HCT116 (cell line): ENCODE measurements around the gene RPL26. TPM values are rescaled to one million over a fixed set of nuclear protein-coding genes. Genes with fewer than 3 reads are reported as not detected.

Source experiments
- ATAC-seq: fragments of 200-7000 bp; cut with Tn5 transposase; 2 replicates; pipeline ENCODE4 v1.9.1; 2020; ENCODE audit warnings: mild to moderate bottlenecking, moderate library complexity
- BruUV-seq: library from RNA; stranded (reverse); fragments of 400-500 nt; replicated peaks from 2 replicates; lab custom pipeline; 2021; lab: Mats Ljungman, UMichigan
- CTCF ChIA-PET: fragments of 300-600 bp; sonication (Branson Sonifier 250); formaldehyde crosslinking; loops from one replicate; lab custom pipeline; 2021; ENCODE audit warnings: antibody characterized with exemption; lab: Charles Lee
- POLR2A ChIA-PET: fragments of 300-600, 350-600 bp; sonication (Branson Sonifier 250); formaldehyde crosslinking; loops from one replicate; lab custom pipeline; 2021; ENCODE audit warnings: antibody characterized with exemption; lab: Charles Lee
- RAD21 ChIA-PET, 2 experiments: fragments of 300-600 bp; sonication (Branson Sonifier 250); formaldehyde crosslinking; loops; one replicate each; lab custom pipeline; 2023; ENCODE audit warnings: low total read pairs in 2 of 2; ENCODE audit not compliant: uncharacterized antibody in 2 of 2, unreplicated experiment in 2 of 2, low non-redundant PET in 1 of 2; lab: Charles Lee
- DNase-seq: peaks from one replicate; pipeline ENCODE4 v3.0.0-alpha.2; 2010; ENCODE audit warnings: low read depth, low spot score
- H2AFZ ChIP-seq: fragments of 200-600 bp; shearing (Covaris generic), sonication (generic); 2 replicates; pipeline ENCODE4 v1.6.1; 2017; ENCODE audit warnings: low read depth, mixed run types, mixed read lengths, antibody characterized with exemption, low read length; ENCODE audit not compliant: poor library complexity, severe bottlenecking
- H3K27ac ChIP-seq: 2 replicates; pipeline ENCODE4 v1.5.1; 2012; ENCODE audit warnings: low read depth, low read length
- H3K27me3 ChIP-seq: fragments of 200-600 bp; sonication (generic); 2 replicates; pipeline ENCODE4 v1.6.1; 2016; ENCODE audit warnings: mixed run types, low read length, mixed read lengths; ENCODE audit not compliant: insufficient read depth
- H3K36me3 ChIP-seq, 2 experiments: fragments of 200-500 bp in 1 of 2; fragments of 200-600 bp in 1 of 2; sonication (Bioruptor generic) in 1 of 2; sonication (generic) in 1 of 2; 2 replicates each; pipeline versions ENCODE4 v1.5.1 to v1.6.1; 2014 to 2016; ENCODE audit warnings: low read length in 2 of 2, inconsistent platforms in 1 of 2, mixed read lengths in 1 of 2, mixed run types in 1 of 2; ENCODE audit not compliant: insufficient read depth in 2 of 2, control insufficient read depth in 1 of 2
- H3K4me1 ChIP-seq, 2 experiments: fragments of 200-600 bp in 1 of 2; sonication (generic) in 1 of 2; 2 replicates each; pipeline versions ENCODE4 v1.5.1 to v1.6.1; 2012 to 2017; ENCODE audit warnings: low read length in 2 of 2, inconsistent platforms in 1 of 2, mild to moderate bottlenecking in 1 of 2, mixed read lengths in 1 of 2, mixed run types in 1 of 2, moderate library complexity in 1 of 2; ENCODE audit not compliant: insufficient read depth in 2 of 2, control insufficient read depth in 1 of 2
- H3K4me2 ChIP-seq: fragments of 200-600 bp; sonication (generic); 2 replicates; pipeline ENCODE4 v1.6.1; 2017; ENCODE audit warnings: mixed run types, low read length, mixed read lengths
- H3K4me3 ChIP-seq, 2 experiments: fragments of 200-600 bp in 1 of 2; sonication (generic) in 1 of 2; replicated peaks in 1 of 2; 2 replicates each; pipeline ENCODE4 v1.5.1; 2011 to 2016; ENCODE audit warnings: low read length in 2 of 2, control low read depth in 1 of 2, low read depth in 1 of 2, mild to moderate bottlenecking in 1 of 2, mixed read lengths in 1 of 2, mixed run types in 1 of 2
- H3K79me2 ChIP-seq: fragments of 200-600 bp; sonication (generic); 2 replicates; pipeline ENCODE4 v1.6.1; 2017; ENCODE audit warnings: mild to moderate bottlenecking, mixed run types, low read length, moderate library complexity, mixed read lengths; ENCODE audit not compliant: insufficient read depth
- H3K9ac ChIP-seq: fragments of 200-600 bp; sonication (generic); 2 replicates; pipeline ENCODE4 v1.6.1; 2016; ENCODE audit warnings: low read length, mixed read lengths
- H3K9me2 ChIP-seq: fragments of 200-600 bp; sonication (generic), shearing (Covaris generic); 2 replicates; pipeline ENCODE4 v1.6.1; 2017; ENCODE audit warnings: mixed run types, mild to moderate bottlenecking, moderate library complexity; ENCODE audit not compliant: insufficient read depth
- H3K9me3 ChIP-seq, 2 experiments: fragments of 200-500 bp in 1 of 2; fragments of 200-600 bp in 1 of 2; sonication (Bioruptor generic) in 1 of 2; sonication (generic) in 1 of 2; 2 replicates each; pipeline ENCODE4 v1.6.1; 2014 to 2017; ENCODE audit warnings: low read length in 2 of 2, mixed read lengths in 2 of 2, inconsistent platforms in 1 of 2, low read depth in 1 of 2, mild to moderate bottlenecking in 1 of 2, mixed run types in 1 of 2, moderate library complexity in 1 of 2; ENCODE audit not compliant: control insufficient read depth in 1 of 2, insufficient read depth in 1 of 2
- H4K20me1 ChIP-seq: fragments of 200-600 bp; sonication (generic), shearing (Covaris generic); 2 replicates; pipeline ENCODE4 v1.6.1; 2017; ENCODE audit warnings: mixed run types, mild to moderate bottlenecking, moderate library complexity; ENCODE audit not compliant: insufficient read depth
- CBX3 ChIP-seq: IDR thresholded peaks from 2 replicates; pipeline ENCODE4 v1.6.1; 2012; ENCODE audit warnings: low read depth
- CEBPB ChIP-seq: IDR thresholded peaks from 2 replicates; pipeline ENCODE4 v1.6.1; 2012; ENCODE audit warnings: low read depth
- EZH2 ChIP-seq: fragments of 200-600 bp; sonication (generic); IDR thresholded peaks from 2 replicates; pipeline ENCODE4 v1.6.1; 2017; ENCODE audit warnings: antibody characterized with exemption, mixed run types
- JUND ChIP-seq: IDR thresholded peaks from 2 replicates; pipeline ENCODE4 v1.6.1; 2012
- MAX ChIP-seq: IDR thresholded peaks from 2 replicates; pipeline ENCODE4 v1.6.1; 2012
- POLR2AphosphoS5 ChIP-seq: IDR thresholded peaks from 2 replicates; pipeline ENCODE4 v1.6.1; 2011; ENCODE audit warnings: mild to moderate bottlenecking, low read depth, low read length, moderate library complexity
- SRF ChIP-seq: IDR thresholded peaks from 2 replicates; pipeline ENCODE4 v1.6.1; 2012; ENCODE audit warnings: low read depth
- YY1 ChIP-seq: IDR thresholded peaks from 2 replicates; pipeline ENCODE4 v1.6.1; 2011; ENCODE audit warnings: low read length, low read depth, moderate library complexity, mild to moderate bottlenecking; ENCODE audit not compliant: insufficient replicate concordance; ENCODE audit errors: extremely low read depth
- ZFX ChIP-seq: fragments of 450-650 bp; IDR thresholded peaks from 2 replicates; pipeline ENCODE4 v1.6.1; 2017
- ZNF274 ChIP-seq: fragments of 200-500 bp; sonication (Bioruptor generic); IDR thresholded peaks from 2 replicates; pipeline ENCODE4 v1.6.1; 2014; ENCODE audit warnings: mild to moderate bottlenecking, low read depth, low read length, inconsistent platforms
- intact Hi-C: fragments of 100-400 bp; cut with micrococcal nuclease; formaldehyde crosslinking; loops from 2 replicates; pipeline ENCODE4 v1.10.0; 2022
- total RNA-seq: library from RNA; stranded (reverse); gene quantifications from one replicate; pipeline ENCODE4 v1.2.1, GENCODE V29; 2021; ENCODE audit not compliant: unreplicated experiment

The RPL26 gene
- total RNA-seq, 1 experiment from 2014 or later: 2,603 TPM

DNA sequence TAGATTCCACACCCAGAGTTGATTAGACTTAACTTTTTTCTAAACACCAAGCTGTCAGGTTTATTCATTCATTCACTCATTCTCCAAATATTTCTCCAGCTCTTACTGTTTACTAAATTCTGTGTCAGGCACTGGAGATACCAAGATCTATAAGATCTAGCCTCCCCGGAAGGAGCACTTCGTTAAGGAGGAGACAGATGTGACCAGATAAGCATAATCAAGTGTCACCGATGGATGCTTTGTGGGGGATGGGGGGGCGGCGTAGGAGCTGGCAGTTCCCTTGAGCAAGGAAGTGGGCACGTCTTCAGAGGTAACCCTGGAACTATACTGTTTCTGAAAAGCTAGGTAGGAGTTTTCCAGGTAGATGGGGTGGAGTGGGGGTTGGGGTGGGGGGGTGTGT is 3.8 kb upstream of the RPL26 start:
- no peak overlapping the region for H3K4me3 ChIP-seq
- no peaks in the 10 kb centered on the region for H3K9me3 ChIP-seq
- TF ChIP-seq EZH2 (no peak), YY1 (no peak), POLR2AphosphoS5 (no peak), ZFX (no peak)
- TF ChIP-seq, all 23 proteins: peak for 0
- H3K27ac ChIP-seq: no peak overlapping the region
- no peaks in the 10 kb centered on the region for H3K27me3 ChIP-seq
- ChIA-PET CTCF (interaction anchor here (0.9 kb wide), 1 partner anchor 359 kb away, joined by 4 read pairs; no protein-coding TSS in a partner anchor), RAD21 (no interaction called here), POLR2A (interaction anchor here (0.5 kb wide), 1 partner anchor 251 kb away, joined by 4 read pairs; no protein-coding TSS in a partner anchor)
- no peak overlapping the region for H3K4me2 ChIP-seq
- peaks cover 18% of the 10 kb centered on the region for H3K79me2 ChIP-seq
- ATAC-seq: no peak
- no peak overlapping the region for H3K9ac ChIP-seq
- no TSS peak for BruUV-seq
- no peaks in the 10 kb centered on the region for H4K20me1 ChIP-seq
- no peaks in the 10 kb centered on the region for H3K9me2 ChIP-seq
- peaks cover 4 to 7% of the 10 kb centered on the region in 2 experiments; a peak in 2 of 4 replicates for H3K36me3 ChIP-seq
- intact Hi-C loops: loop anchor here (10.0 kb wide), 2 partner anchors 262 to 508 kb away; partner anchors contain the start of gene HES7
- no peak for DNase-seq
- H2AFZ ChIP-seq: no peak overlapping the region
- peaks cover 10 to 26% of the 10 kb centered on the region in 2 experiments for H3K4me1 ChIP-seq

DNA sequence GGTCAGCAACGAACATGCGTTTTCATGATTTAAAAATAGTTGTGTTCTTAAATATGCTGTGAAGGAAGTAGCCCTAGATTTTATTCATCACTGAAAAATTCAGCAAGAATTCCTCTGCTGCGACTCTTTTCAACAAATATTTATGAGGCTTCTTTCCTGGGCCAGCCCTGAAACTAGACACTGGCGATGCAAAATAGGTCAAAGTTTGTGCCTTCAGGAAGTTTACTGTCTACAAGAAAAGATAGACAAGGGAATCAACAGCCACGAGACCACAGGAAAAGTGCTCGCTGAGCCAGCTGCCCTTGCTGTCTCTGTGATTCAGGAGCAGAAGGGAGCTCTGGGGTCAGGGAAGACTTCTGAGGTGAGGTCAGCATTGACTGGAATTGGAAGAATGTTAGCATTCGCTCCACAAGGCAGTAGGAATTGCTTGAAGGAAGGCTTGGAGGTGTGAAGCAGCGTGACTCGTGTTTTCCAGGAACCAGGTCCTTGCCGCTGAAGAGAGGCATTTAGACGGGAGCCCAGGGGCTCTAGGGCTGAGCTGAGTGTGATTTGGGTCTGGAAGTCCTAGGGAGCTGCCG is 1.9 kb upstream of the RPL26 start:
- H3K79me2 ChIP-seq: peaks cover 37% of the 10 kb centered on the region
- peak overlapping the region; percentile 96 for H3K27ac ChIP-seq
- no peaks in the 10 kb centered on the region for H3K9me2 ChIP-seq
- DNase-seq (peak; percentile 54), ATAC-seq (no peak; the same call in 1 of the 2 replicates)
- RAD21 ChIA-PET: no interaction called here
- POLR2A ChIA-PET: no interaction called here
- no peak overlapping the region for H2AFZ ChIP-seq
- peak overlapping the region; percentile 85 for H3K4me2 ChIP-seq
- no TSS peak for BruUV-seq
- H3K4me3 ChIP-seq: peak overlapping the region; percentile 85 to 98
- intact Hi-C loops: loop anchor here (5.0 to 10.0 kb wide), 3 partner anchors 260 to 510 kb away; partner anchors contain the start of gene HES7
- TF ChIP-seq SRF: no peak
- TF ChIP-seq JUND: peak; percentile 38; the same call in 1 of the 2 replicates
- peak; percentile 39; the same call in 1 of the 2 replicates for TF ChIP-seq CBX3
- TF ChIP-seq ZNF274: no peak
- TF ChIP-seq MAX: peak; percentile 83
- peak; percentile 18; the same call in 1 of the 2 replicates for TF ChIP-seq CEBPB
- peak overlapping the region; percentile 93 for H3K9ac ChIP-seq
- no peaks in the 10 kb centered on the region for H3K27me3 ChIP-seq
- peaks cover 20 to 38% of the 10 kb centered on the region in 2 experiments for H3K4me1 ChIP-seq
- CTCF ChIA-PET: interaction anchor here (1.2 kb wide), 1 partner anchor 361 kb away, joined by 7 read pairs; no protein-coding TSS in a partner anchor
- H3K9me3 ChIP-seq: no peaks in the 10 kb centered on the region
- H4K20me1 ChIP-seq: peaks cover 7% of the 10 kb centered on the region; the same call in 1 of the 2 replicates
- peaks cover 17 to 27% of the 10 kb centered on the region in 2 experiments for H3K36me3 ChIP-seq
